ENCODE data around the gene DNHD1.

Gene DNHD1

GRCh38 chr11:6565325-6565724 is 68.2 kb downstream of the DNHD1 start:
- no peak for DNase-seq

GRCh38 chr11:6565988-6566703 is 69.1 kb downstream of the DNHD1 start:
- DNase-seq: no peak

- DNase-seq: no peak
These were observed 69.8 kb downstream of the DNHD1 start for GRCh38 chr11:6566704-6567370.

GRCh38 chr11:6567371-6567745 is 70.3 kb downstream of the DNHD1 start:
- no peak for DNase-seq

GRCh38 chr11:6568191-6568918 is 71.3 kb downstream of the DNHD1 start:
- no peak for DNase-seq

- DNase-seq: no peak
These were observed 72.6 kb downstream of the DNHD1 start for GRCh38 chr11:6569706-6570105.

GRCh38 chr11:6570691-6571427 is 73.8 kb downstream of the DNHD1 start:
- no peak for DNase-seq

GRCh38 chr11:6571434-6572008 is 74.4 kb downstream of the DNHD1 start:
- DNase-seq: no peak

GRCh38 chr11:6572215-6572614 is 75.1 kb downstream of the DNHD1 start:
- no peak for DNase-seq

GRCh38 chr11:6574816-6575715 is 78.0 kb downstream of the DNHD1 start:
- no peak for DNase-seq

GRCh38 chr11:6576471-6577373 is 79.6 kb downstream of the DNHD1 start:
- no peak for DNase-seq

GRCh38 chr11:6578134-6578533 is 81.1 kb downstream of the DNHD1 start:
- DNase-seq: no peak

- no peak for DNase-seq
These were observed 82.6 kb downstream of the DNHD1 start for GRCh38 chr11:6579681-6580080.

- no peak for DNase-seq
These were observed 86.5 kb downstream of the DNHD1 start for GRCh38 chr11:6583584-6583983.

GRCh38 chr11:6584528-6584927 is 87.4 kb downstream of the DNHD1 start:
- no peak for DNase-seq

GRCh38 chr11:6586434-6587359 is 89.6 kb downstream of the DNHD1 start:
- DNase-seq: no peak

- no peak for DNase-seq
These were observed 90.4 kb downstream of the DNHD1 start for GRCh38 chr11:6587360-6587953.

GRCh38 chr11:6588018-6588417 is 90.9 kb downstream of the DNHD1 start:
- DNase-seq: no peak

- no peak for DNase-seq
These were observed 97.2 kb downstream of the DNHD1 start for GRCh38 chr11:6594142-6594768.
